Activated effector memory CD4-positive, alpha-beta T cell treated with anti-CD3 and anti-CD28 coated beads, Interleukin-2, amount 50 U/mL, for 16 hours (primary cell): ENCODE data around the gene PLCB3.

Experiments used
- DNase-seq: peaks from one replicate; pipeline ENCODE4 v3.0.0-alpha.2; 2020

The PLCB3 gene

GRCh38 chr11:64251016-64251752 lies at the start of gene PLCB3:
PLCB3 (plus strand) TSS chr11:64251530; CDS start chr11:64251650, 120 bp downstream.
- DNase-seq, result peak; percentile 91

- no peak for DNase-seq
Measured at GRCh38 chr11:64201543-64201942, 49.8 kb upstream of the PLCB3 start.

- DNase-seq, result no peak
Measured at GRCh38 chr11:64202992-64203391, 48.3 kb upstream of the PLCB3 start.

- no peak for DNase-seq
Measured at GRCh38 chr11:64203421-64204079, 47.8 kb upstream of the PLCB3 start.

- no peak for DNase-seq
Measured at GRCh38 chr11:64204080-64204440, 47.3 kb upstream of the PLCB3 start.

- peak; percentile 92 for DNase-seq
Measured at GRCh38 chr11:64204464-64204989, 46.8 kb upstream of the PLCB3 start.

GRCh38 chr11:64206457-64207255 lies 44.7 kb upstream of the PLCB3 start, which contains the start of gene FERMT3:
FERMT3 (plus strand) TSS chr11:64206721; CDS start chr11:64207365, 644 bp downstream.
- peak; percentile 89 for DNase-seq

- peak; percentile 93 for DNase-seq
Measured at GRCh38 chr11:64207256-64208085, 43.9 kb upstream of the PLCB3 start.

- no peak for DNase-seq
Measured at GRCh38 chr11:64208086-64208795, 43.1 kb upstream of the PLCB3 start.

GRCh38 chr11:64208796-64209562 lies 42.4 kb upstream of the PLCB3 start:
- DNase-seq, result no peak

- DNase-seq, result no peak
Measured at GRCh38 chr11:64209563-64209843, 41.8 kb upstream of the PLCB3 start.

- no peak for DNase-seq
Measured at GRCh38 chr11:64210301-64211020, 40.9 kb upstream of the PLCB3 start.

- no peak for DNase-seq
Measured at GRCh38 chr11:64211181-64211872, 40.0 kb upstream of the PLCB3 start.

GRCh38 chr11:64216879-64217278 lies 34.5 kb upstream of the PLCB3 start:
- DNase-seq, result no peak

- no peak for DNase-seq
Measured at GRCh38 chr11:64218628-64219353, 32.5 kb upstream of the PLCB3 start.

- no peak for DNase-seq
Measured at GRCh38 chr11:64219354-64219684, 32.0 kb upstream of the PLCB3 start.

- DNase-seq, result no peak
Measured at GRCh38 chr11:64219755-64220154, 31.6 kb upstream of the PLCB3 start.

- DNase-seq, result no peak
Measured at GRCh38 chr11:64220271-64220670, 31.1 kb upstream of the PLCB3 start.

GRCh38 chr11:64220798-64221197 lies 30.5 kb upstream of the PLCB3 start:
- DNase-seq, result no peak
